Retinal pigment epithelial cell (primary cell): Measurements from ENCODE around the gene RABL3.

Experiments used
- DNase-seq: peaks from one replicate; pipeline ENCODE4 v3.0.0-alpha.2; 2010; ENCODE audit warnings: low read depth
- H3K4me3 ChIP-seq: 2 replicates; pipeline ENCODE4 v1.5.1; 2011; ENCODE audit warnings: mild to moderate bottlenecking, low read length, control low read depth, moderate library complexity
- TF ChIP-seq, protein P1 (sequence below): conservative IDR thresholded peaks from 2 replicates; pipeline ENCODE4 v1.5.1; 2011; ENCODE audit warnings: low read depth, low read length, control low read depth, inconsistent platforms

The RABL3 gene

DNA sequence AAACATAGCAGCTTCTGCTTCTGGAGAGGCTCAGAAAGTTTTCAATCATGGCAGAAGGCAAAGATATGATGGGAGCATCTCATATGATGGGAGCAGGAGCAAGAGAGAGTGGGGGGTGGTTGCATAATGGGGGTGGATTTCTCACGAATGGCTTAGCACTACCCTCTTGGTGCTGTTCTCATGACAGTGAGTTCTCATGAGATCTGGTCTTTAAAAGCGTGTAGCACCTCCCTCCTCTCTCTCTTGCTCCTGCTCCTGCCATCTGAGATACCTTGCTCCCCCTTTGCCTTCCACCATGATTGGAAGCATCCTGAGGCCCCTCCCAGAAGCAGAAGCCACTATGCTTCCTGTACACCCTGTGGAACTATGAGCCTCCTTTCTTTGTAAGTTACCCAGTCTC, 82.5 kb downstream of the RABL3 start:
- H3K4me3 ChIP-seq = no peak overlapping the region
- DNase-seq = no peak
- TF ChIP-seq, protein P1, sequence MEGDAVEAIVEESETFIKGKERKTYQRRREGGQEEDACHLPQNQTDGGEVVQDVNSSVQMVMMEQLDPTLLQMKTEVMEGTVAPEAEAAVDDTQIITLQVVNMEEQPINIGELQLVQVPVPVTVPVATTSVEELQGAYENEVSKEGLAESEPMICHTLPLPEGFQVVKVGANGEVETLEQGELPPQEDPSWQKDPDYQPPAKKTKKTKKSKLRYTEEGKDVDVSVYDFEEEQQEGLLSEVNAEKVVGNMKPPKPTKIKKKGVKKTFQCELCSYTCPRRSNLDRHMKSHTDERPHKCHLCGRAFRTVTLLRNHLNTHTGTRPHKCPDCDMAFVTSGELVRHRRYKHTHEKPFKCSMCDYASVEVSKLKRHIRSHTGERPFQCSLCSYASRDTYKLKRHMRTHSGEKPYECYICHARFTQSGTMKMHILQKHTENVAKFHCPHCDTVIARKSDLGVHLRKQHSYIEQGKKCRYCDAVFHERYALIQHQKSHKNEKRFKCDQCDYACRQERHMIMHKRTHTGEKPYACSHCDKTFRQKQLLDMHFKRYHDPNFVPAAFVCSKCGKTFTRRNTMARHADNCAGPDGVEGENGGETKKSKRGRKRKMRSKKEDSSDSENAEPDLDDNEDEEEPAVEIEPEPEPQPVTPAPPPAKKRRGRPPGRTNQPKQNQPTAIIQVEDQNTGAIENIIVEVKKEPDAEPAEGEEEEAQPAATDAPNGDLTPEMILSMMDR = no peak

DNA sequence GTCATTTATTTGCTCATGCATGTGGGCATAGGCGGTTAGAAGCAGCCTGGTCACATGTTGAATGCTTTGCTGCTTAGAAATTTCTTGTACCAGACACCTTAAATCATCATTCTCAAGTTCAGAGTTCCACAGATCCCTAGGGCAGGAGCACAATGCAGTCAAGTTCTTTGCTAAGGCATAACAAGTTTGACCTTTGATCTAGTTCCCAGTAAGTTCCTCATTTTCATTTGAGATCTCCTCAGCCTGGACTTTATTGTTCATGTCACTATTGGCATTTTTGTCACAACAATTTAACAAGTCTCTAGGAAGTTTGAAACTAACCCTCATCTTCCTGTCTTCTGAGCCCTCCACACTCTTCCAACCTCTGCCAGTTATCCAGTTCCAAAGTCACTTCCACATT, 83.0 kb downstream of the RABL3 start:
- no peak for DNase-seq
- no peak overlapping the region for H3K4me3 ChIP-seq
- TF ChIP-seq, protein P1 = no peak

DNA sequence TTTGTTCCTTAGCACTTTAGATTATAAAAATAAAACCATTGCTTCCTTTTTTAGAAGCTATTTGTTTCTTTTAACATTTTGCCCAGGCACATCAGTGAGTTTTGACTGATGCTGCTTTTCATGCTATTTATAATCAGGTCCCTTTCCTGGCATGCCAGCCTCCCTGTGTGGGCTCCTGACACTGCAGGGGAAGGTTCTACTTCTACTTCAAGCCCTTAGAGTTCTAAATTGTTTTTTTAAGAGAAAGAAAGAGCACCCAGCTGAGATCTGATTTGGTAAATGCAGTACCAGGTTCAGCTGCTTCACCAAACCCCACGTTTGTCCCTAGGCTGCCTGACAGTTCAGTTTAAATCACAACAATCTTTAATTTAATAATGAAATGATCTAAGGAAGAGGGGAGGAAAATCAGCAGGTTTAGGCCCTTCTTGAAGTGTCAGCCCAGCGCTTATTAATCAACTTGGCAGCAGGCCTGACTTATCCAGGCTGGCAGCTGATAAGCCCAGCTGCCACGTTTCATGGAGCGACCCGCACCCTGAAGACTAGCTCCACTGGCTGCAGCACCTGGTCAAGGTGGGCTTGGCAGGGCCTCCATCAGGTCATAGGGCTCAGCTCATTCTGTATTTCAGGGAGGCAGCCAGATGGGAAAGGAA, 89.3 kb downstream of the RABL3 start:
- no peak overlapping the region for H3K4me3 ChIP-seq
- DNase-seq = no peak
- TF ChIP-seq, protein P1 = no peak

DNA sequence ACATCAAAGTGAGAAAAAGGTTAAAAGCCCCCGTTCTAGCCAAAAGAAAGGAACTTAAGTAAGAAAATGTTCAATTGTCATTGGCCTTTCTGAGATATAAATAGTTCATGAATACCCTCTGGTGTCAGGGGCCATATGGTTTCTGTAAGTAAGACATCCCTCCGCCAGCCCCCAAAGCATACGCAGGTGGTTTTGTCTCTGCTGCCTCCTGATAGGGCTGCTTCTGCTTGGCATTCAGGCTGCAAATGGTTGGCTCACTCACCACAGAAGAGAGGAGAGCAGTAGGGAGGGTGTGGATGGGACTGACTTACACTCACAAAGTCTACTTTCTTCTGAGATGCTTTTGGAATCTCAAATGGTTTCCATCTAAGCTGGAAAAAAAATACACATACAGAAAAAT, 90.0 kb downstream of the RABL3 start:
- no peak for DNase-seq
- TF ChIP-seq, protein P1 = no peak
- H3K4me3 ChIP-seq = no peak overlapping the region

DNA sequence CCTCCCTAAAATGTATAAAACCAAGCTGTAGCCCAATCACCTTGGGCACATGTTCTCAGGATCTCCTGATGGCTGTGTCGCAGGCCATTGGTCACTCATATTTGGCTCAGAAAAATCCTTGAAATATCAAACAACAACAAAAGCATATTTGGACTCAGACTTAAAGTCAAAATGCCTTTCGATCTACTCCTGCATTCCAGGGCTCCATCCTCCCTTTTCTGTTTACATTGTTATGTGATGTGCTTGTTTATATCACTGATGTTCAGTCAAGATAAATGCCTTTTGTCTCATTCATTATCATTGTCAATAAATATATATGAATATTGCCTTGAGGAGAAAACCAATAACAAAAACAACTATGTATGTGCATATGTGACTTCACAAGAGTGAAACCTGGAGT, 92.0 kb downstream of the RABL3 start:
- DNase-seq = no peak
- no peak overlapping the region for H3K4me3 ChIP-seq
- TF ChIP-seq, protein P1 = no peak

DNA sequence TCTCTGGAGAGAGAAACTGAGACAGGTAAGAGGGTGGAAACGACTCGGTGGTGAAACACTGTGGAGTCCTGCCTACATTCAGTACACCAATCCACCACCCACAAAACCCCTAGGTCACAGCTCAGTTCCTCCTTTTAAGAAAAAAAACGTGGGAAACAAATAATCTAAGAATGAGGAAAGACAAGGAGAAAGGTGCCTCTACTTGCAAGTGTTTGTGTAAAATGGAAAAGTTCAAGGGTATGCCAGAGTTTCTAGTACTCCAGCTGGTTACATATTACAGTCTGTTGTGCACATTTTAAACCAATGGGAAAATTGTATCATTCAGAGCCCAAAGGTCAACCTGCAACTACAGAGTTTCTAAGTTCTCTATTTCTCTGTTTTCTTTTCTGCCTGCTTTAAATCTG, 92.5 kb downstream of the RABL3 start:
- TF ChIP-seq, protein P1 = no peak
- no peak overlapping the region for H3K4me3 ChIP-seq
- no peak for DNase-seq

DNA sequence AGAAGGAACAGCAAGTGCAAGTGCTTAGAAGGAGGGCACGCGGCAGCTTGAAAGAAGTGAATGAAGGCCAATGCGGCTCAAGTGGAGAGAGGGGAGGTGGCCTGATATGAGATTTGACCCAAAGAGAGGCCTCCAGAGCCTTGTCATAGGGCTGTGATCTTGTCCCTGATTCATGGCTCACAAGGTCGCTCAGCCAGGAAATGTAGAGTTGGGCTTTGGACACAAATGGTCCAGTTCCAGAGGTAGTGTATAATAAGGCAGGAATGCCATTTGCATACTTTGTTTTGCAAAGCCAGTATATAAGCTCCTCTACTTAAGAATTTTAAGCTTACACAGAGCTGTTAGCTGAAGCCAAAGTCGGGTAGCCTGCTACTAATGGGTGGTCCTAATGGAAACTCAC, 94.0 kb downstream of the RABL3 start:
- TF ChIP-seq, protein P1 = no peak
- no peak overlapping the region for H3K4me3 ChIP-seq
- peak; percentile 28 for DNase-seq
